Limb (tissue), 2 donors: ENCODE data around the gene DCAF15.
A peak's percentile ranks its signal among the peaks of the same experiment; 100 is the strongest.
"Not testable (repeated sequence)": the region's sequence is repeated elsewhere in the genome, so short reads cannot be mapped to it uniquely, and the experiment has no call there.

Source experiments
- DNase-seq, 2 donors: peaks; one replicate each; pipeline ENCODE4 v3.0.0-alpha.2; 2016; ENCODE audit errors: extremely low spot score in 2 of 2

DCAF15 gene

DNA sequence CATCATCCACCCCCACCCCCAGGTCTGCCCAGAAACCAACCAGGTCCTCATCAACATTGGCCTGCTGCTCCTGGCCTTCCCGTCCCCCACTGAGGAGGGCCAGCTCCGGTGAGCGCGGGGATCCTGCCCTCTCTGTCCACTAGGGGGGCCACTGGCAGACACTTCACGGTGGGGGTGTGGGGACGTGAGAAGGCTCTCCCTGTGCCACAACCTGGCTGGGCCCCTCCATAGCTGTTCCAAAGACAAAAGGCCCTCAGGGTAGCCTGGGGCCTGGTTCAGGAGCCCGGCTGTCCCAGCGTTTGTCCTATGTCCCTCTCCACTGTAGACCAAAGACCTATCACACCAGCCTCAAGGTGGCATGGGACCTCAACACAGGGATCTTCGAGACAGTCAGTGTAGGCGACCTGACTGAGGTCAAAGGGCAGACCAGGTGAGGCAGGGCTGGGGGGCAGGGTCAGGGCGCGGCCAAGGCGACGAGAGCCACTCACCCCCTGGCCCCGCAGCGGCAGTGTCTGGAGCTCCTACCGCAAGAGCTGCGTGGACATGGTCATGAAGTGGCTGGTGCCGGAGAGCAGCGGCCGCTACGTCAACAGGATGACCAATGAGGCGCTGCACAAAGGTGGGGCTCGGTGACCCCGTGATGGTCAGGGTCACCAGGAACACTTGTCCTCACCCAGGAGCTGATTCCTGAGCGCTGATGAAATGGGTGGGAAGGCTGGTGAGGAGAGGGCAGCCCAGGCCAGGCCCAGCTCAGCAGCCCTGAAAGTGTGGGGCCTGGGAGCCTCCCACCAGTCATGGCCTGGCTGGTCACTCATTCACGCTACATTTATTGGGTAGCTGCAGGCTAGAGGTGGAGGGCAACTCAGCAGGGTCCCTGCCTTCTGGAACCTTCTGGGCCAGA, 7.9 kb downstream of the DCAF15 start:
- peak in 1 of 2 donors; percentile 45 for DNase-seq

DNA sequence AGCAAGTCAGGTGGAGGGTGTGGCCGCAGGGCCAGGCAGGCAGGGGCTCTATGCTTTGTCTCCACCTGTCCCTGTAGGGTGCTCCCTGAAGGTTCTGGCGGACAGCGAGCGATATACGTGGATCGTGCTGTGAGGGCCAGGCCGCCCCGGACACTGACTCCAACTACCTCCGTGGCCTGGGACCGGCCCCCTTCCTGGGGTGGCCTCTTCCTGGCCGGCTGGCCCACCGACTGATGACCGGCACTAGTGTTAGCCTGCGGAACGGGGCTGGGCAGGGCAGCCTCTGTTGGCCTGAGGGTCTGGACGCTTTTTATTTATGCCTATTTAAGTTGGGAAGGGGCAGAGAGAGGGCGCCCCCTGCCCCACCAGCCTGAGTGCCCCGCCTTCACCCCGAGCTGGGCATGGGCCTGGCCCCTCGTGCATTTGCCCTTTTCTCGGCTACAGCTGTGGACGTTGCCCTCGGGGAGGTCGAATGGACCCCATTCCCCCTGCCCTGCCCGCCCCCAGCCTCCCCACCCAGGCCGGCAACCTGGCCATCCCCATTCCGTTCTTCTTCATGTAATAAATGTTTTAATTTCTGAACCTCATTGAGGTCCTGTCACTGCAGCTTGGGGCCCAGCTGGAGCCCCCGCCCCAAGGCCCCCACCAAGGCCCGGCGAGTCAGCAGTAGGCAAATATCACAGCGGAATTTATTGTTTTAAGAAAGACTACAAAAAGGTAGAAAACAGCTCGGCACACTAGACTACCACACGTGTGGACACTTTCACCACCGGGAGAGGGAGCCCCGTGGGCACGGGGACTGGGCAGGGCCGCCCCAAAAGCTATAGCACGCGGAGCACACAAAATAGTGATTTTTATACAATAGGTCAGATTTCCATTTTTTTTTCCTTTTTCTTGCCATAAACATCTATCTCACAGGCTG, 8.8 kb downstream of the DCAF15 start:
- peak in 1 of 2 donors; percentile 35 for DNase-seq

DNA sequence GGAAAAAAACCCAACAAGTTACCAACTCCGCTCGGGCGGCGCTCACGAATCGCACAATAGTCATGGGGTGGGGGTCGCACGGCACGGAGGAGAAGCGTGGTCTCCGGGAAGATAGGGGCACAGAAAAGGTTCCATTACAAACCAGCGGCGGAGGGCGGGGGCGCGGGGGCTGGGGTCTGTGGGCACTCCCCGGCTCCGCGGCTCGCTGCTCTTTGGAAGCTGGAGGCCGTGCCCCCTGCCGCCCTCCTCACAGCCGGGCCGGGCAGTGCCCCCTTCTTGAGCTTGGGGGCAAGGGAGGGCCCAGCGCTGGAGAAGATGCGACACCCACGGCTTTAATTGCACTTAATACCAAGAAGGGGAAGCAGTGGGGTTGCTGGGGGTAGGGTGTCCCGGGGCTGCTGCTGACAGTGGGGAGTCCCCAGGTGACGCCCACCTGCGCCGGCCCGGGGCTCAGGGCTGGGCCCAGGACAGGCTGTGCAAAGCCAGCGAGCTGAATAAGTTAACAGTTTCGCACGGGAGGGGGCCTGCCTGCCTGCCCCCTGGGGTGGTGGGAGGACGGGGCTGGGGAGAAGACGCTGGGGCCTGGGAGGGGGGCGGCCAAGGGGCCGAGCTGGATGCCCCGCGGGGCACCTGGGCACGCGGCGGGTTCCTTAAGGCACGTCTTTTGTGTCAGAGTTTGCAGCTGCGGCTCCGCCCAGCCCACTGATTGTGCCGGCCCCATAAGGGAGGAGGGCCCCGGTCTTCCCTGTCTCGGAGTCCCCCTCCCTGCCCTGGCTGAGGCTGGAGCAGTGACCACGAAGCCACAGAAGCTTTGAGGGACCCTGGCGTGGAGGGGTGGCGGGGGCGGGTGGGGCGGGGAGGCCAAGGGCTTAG, 9.8 kb downstream of the DCAF15 start:
- peak in 1 of 2 donors; percentile 57 for DNase-seq

DNA sequence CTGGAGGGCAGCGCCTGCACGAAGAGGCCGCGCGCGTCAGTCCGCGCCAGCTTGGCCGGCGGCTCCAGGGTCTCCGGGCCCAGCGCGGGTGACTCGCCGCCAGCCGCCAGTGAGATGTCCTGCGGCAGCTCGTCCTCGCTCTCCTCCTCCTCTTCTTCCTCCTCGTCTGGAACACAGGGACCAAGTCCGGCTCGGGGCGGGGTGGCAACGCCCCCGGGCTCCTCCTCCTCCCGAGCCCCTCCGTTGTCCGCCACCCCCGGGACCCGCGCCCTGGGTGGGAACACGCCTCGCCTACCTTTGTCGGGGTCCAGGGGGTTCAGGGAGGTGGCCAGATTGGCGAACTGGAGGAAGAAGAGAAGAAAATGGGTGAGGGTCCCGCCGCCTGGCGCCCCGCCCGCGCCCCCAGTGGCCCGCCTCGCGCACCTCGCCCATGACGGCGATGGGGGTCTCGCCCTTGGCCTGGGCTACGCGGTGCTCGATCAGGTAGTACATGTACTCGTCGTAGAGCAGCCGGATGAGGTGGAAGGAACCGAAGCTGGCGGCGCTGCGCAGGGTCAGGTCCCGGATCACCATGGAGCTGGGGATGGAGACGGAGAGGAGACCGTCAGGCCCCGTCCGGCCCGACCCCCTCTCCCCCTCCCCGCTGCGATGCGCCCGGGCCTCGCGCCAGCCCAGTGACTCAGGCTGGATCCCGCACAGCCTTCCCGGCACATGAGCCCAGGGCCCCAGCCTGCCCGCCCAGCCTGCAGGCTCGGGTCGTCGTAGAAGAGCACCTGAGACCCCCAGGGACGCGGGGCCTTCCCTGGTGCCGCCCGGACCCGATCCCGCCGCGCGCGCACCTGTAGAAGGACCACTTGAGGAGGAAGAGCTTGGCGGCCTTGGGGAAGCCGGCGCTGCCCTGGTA, 10.6 kb downstream of the DCAF15 start:
- DNase-seq = peak in 1 of 2 donors; percentile 77

DNA sequence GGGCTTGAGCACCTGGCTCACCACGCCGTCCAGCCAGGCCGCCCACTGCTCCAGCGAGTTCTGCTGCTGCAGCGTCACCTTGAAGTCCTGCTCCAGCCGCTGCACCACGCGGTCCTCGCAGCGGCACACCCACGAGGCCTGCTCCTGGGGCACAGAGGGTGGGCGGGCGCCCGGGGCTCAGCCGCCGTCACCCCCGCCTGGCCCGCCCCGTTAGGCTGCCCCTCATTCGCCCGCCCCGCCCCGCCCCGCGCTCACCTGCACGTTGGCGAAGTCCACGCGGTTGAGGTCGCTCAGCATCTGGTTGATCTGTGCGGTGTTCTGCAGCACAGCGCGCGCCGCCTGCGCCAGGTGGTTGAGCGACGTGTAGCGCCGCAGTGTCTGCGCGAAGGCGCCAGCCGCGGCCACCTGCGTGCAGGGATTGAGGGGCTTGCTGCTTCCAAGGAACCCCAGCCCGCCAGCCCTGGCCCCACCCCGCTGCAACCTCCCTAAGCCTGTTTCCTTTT, 11.3 kb downstream of the DCAF15 start:
- DNase-seq = no peak

DNA sequence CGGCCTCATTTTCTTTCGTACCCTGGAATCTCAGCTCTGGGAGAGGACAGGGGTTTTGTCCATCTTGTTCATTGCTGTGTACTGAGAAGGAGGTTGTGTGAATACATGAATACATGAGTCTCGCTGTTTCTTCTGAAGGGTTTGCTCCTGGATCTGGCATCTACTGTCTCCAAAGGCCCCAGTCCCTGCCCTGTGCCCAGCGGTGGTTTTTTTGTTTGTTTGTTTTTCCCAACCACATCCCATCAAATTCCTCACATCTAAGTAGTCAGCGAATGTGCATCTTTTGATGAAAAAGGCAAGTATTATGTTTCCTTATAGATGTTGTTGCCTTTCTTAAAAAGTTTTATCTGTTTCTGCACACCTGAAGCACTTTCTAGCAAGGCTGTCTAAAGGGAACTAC, 12.5 kb downstream of the DCAF15 start:
- DNase-seq = no peak

DNA sequence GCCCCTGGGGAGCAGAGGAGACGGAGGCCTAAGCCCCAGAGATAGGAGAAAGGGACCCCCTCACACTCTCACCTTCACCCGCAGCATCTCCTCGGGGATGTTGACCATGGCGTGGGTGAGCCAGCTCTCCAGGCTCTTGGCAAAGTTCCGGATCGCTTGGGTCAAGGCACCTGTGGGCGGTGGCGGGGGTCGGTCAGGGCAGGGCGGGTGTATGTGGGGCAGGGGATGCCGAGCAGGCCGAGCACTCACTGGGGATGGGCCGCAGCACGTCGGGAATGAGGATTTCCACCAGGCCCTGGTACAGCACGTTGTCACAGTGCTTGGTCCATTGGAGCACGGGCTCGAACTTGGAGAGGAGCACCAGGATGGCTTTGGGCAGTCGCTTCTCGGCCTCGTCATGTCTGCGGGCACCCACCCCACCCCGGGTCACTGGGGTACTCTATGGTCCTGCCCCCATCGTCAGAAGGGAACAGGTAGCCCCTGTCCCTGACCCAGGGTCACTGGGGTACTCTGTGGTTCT, 13.1 kb downstream of the DCAF15 start:
- DNase-seq = no peak

DNA sequence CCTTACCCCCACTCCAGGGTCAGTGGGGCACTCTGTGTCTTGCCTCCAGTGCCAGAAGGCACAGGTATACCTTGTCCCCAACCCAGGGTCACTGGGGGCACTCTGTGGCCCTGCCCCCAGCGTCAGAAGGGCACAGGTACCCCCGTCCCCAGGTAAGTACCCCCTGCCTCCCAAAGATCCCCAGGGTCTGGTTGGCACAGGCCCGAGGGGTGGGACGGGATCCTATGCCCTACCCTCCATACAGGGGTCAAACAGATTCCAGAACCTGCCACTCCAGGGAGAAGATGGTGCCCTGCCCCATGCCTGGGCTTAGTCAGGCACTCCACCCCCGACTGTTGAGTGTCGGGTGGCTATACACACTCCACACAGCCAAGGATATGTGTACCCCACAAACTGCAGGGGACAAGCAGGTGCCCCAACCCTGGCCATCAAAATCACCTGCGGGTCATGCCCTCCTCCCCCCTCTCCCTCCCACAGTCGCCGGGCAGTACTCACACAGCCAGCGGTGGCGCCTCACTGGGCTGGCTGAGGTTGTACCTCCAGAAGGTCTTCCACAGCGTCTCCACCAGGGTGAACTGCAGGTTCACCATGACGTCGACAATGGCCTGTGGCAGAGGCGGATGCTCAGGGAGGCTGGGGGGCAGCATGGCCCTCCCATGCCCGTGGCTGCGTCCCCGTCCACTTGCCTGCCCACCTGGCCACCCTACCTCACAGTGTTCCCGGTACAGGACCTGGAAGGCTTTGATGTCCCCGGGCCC, 13.8 kb downstream of the DCAF15 start:
- no peak for DNase-seq

DNA sequence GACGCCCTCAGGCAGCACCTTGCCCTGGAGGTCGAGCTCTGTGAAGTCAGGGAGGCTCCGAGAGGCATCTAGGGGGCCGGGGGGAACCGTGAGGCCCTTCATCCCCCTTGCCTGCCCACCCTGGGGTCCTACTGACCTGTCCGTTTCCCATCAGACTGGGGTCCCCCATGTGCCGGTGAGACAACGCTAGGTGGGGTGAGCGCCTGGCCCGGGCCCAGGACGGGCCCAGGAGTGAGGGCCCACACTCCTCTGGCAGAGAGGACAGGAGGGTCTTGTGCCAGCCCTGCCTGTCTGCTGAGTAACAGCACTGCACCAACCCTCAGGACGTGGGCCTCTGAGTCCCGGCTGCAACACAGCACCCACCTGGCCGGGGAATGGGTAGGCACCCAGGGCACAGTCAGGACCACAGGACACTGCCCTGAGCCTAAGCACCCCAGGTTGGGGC, 14.4 kb downstream of the DCAF15 start:
- DNase-seq = no peak

DNA sequence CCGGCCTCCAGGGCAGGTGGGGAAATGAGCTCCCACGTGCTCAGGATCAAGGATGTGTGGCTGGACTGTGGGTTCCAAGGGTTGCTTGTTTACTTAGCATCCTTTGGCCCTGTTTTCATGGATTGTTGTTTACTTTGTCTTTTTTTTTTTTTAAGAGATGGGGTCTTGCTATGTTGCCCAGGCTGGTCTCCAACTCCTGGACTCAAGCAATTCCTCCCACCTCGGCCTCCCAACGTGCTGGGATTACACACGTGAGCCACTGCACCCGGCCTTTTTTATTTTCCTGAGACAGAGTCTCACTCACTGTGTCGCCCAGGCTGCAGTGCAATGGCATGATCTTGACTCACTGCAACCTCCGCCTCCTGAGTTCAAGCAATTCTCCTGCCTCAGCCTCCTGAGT, 14.9 kb downstream of the DCAF15 start:
- DNase-seq = not testable (repeated sequence)

DNA sequence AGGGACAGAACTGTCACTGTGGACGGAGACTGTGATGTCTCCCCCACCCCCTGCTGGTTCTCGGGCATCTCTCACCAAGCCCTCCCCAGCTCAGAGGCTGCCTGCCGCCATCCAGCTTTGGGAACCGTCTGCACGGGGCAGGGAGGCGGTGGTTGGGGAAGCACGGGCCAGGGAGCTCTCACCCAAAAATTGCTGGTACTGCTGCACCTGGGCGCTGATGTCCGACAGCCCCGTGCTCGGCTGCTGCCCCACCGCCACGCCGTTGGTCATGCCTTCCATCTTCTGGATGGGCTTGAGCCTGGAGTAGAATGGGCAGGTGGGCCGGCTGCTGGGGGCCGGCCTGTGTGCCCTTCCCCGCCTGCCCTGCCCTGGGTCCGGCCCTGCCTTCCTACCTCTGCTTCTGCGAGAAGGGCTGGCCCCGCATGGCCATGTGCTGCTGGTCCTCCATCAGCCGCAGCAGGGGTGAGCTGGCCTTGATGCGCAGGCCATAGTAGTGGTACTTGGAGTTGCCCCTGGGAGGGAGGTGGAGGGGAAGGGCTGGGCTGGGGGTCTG, 16.1 kb downstream of the DCAF15 start:
- DNase-seq = no peak

DNA sequence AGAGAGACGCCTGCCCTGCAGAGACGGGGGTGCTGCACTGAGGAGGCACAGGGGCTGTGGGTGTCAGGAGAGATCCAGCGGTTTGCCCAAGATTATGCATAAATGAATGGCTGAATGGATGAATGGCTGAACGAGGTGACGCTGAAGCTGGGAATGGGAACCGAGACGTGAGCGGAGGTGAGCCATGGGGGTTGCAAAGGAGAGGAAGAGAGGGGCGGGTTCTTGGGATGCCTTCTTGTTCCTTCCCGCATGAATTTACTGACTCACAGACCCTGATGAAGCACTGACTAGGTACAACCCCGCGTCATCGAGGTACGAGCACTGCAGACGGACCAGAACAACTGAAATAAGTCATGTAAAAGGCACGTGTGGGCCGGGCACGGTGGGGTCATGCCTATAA, 16.7 kb downstream of the DCAF15 start:
- no peak for DNase-seq

DNA sequence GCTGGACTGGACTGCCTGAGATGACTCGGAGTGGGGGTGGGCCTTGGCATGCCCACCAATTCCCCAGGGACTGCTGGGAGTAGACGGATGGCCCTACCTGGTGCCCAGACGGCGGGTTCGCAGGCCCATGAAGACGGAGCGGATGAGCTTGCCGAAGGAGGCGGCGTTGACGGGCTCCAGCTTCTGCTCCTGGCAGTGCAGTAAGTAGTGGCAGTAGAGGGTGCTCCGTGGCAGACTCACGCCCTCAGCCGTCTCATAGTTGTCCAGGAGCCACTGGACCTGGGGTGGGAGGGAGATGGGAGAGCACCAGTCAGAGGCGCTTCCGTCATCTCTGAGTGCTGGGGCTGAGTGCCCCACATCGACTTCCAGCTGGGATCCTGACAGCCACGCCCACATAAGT, 17.6 kb downstream of the DCAF15 start:
- no peak for DNase-seq

DNA sequence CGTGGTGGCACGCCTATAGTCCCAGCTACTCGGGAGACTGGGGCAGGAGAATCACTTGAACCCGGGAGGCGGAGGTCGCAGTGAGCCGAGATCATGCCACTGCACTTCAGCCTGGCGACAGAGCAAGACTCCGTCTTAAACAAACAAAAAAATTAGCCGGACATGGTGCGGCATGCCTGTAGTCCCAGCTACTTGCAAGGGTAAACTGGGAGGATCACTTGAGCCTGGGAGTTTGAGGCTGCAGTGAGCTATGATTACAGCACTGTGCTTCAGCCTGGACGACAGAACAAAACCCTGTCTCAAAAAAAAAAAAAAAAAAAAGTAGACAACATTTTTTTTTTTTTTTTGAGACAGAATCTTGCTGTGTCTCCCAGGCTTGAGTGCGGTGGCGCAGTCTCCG, 19.6 kb downstream of the DCAF15 start:
- not testable (repeated sequence) for DNase-seq

DNA sequence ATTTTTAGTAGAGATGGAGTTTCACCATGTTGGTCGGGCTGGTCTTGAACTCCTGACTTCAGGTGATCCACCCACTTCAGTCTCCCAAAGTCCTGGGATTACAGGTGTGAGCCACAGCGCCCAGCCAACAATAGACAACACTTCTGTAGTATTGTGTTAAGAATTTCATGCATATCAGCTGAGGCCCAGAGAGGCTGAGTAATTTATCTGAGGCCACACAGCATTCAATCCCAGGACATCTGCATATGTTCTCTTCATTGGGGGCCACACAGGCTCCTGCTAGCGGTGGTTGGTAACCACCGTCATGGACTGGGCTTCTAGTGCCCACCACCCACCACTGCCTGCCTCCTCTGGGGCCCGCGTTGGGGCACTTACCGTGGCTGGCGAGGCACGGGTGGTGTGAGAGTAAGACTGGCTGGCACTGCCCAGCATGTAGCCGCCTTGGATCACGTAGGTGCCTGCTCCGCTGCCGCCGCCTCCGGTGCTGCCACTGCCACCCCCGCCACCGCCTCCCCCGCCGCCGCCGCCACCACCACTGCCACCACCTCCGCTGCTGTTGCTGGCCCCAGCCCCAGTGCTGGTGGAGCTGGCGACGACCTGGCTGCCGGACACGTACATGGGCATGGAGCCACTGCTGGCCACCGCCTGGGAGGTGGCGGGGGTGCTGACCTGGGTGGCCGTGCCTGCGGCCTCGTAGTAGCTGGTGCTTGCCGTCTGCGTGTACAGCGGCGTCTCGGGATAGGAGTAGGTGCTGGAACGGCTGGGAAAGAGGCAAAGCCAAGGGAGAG, 20.3 kb downstream of the DCAF15 start:
- DNase-seq = no peak

DNA sequence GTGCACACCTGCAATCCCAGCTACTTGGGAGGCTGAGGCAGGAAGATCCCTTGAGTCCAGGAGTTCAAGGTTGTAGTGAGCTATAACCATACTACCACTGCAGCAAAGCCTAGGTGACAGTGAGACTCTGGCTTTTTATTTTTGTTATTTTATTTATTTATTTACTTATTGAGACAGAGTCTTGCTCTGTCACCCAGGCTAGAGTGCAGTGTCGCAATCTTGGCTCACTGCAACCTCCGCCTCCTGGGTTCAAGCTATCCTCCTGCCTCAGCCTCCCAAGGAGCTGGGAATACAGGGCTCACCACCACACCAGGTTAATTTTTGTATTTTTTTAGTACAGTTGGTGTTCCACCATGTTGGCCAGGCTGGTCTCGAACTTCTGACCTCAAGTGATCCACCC, 21.2 kb downstream of the DCAF15 start:
- not testable (repeated sequence) for DNase-seq

DNA sequence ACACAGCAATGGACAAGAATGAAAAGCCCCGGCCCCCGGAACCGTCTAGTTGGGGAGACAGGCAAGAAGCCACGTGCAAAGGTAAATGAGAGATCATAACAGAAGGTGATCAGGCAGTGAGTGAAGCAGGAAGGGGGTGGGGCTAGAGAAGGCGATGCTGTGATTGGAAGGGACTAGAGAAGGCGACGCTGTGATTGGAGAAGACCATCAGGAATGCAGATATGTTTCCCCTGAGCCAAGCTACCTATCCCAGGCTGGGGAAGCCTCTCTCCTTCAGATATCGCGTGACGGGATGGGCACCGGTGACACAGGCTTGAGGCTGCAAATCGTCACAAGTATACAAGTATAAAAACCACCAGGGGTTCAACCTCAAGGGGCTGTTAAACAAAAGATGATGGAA, 21.8 kb downstream of the DCAF15 start:
- no peak for DNase-seq

DNA sequence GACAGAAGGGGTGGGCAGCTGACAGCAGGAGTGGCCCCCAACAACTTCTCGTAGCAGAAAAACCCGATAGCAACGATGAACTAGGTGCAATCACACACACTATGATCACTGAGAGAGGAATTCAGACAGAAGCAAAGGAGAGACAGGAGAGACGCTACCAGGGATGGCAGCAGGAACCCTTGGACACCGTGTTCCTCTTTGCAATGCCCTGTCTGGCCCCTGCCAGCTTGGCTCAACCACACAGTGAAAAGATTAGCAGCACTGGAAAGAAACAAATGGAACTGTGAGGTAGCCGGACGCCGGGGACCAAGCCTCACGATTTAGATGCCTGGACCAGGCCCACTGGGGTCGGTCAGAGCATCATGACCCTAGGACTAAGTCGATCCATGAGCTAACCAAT, 23.6 kb downstream of the DCAF15 start:
- DNase-seq = no peak
